ENCODE data around the gene EFNA3. TPM values are rescaled to one million over a fixed set of nuclear protein-coding genes. Genes with fewer than 3 reads are reported as not detected.

Gene EFNA3
- total and polyA plus RNA-seq, 2 of the 4 experiments (the other 2 are of a cell fraction), result 0.72 to 1.6 TPM

DNA sequence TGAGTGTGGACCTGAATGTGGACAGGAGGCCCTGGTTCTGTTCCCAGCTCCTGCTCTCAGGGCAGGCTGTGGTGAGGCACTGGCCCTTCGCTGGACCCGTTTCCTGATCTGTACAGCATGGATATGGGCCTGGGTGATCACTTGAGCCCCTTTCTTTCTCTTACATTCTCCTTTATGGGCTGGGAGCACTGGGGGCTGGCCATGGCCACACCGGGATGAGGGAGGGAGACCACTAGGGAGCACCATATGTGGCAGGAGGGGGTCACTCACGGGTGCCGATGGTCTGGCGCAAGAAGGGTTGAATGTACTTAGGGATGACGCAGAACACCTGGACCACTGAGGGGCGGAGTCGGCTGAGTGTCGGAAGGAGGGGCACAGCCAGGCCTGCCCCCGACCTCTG, 47.7 kb upstream of the EFNA3 start:
- H2BK15ac ChIP-seq (ENCODE audit: low read depth, low read length), result no peak overlapping the region
- TF ChIP-seq RCOR1 (IDR thresholded peaks at IDR 0.05; ENCODE audit: insufficient replicate concordance, low read length) (no peak), MAFK (IDR thresholded peaks at IDR 0.05; ENCODE audit: low read depth, low read length) (no peak), CEBPB (IDR thresholded peaks at IDR 0.05; ENCODE audit: low read depth, low read length) (no peak), POLR2A (IDR thresholded peaks at IDR 0.05; ENCODE audit: low read depth, low read length) (no peak), MAZ (IDR thresholded peaks at IDR 0.05; ENCODE audit: borderline replicate concordance, low read depth, low read length) (no peak), NFE2L2 (IDR thresholded peaks at IDR 0.05; ENCODE audit: low read depth, low read length) (no peak), CHD1 (IDR thresholded peaks at IDR 0.05; ENCODE audit: low read depth, low read length) (no peak)
- TF ChIP-seq, protein P1, sequence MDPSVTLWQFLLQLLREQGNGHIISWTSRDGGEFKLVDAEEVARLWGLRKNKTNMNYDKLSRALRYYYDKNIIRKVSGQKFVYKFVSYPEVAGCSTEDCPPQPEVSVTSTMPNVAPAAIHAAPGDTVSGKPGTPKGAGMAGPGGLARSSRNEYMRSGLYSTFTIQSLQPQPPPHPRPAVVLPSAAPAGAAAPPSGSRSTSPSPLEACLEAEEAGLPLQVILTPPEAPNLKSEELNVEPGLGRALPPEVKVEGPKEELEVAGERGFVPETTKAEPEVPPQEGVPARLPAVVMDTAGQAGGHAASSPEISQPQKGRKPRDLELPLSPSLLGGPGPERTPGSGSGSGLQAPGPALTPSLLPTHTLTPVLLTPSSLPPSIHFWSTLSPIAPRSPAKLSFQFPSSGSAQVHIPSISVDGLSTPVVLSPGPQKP (IDR thresholded peaks at IDR 0.05; ENCODE audit: borderline replicate concordance, low read depth, low read length), result no peak
- H3K9me1 ChIP-seq (ENCODE audit: insufficient read depth, low read length), result peaks cover 4% of the 10 kb centered on the region
- H4K5ac ChIP-seq (ENCODE audit: low read depth, low read length), result no peak overlapping the region
- H3K4me2 ChIP-seq (ENCODE audit: low read depth, low read length), result no peak overlapping the region
- H3K27ac ChIP-seq (ENCODE audit: insufficient read depth, low read length), result no peak overlapping the region
- no peak overlapping the region for H3K4ac ChIP-seq (ENCODE audit: low read depth, low read length)
- ATAC-seq (ENCODE audit: low read depth), result no peak
- H3K27me3 ChIP-seq (ENCODE audit: control insufficient read depth, insufficient read depth, low read length), result peaks cover 36% of the 10 kb centered on the region
- H2BK20ac ChIP-seq (ENCODE audit: low read depth, low read length), result no peak overlapping the region
- no peaks in the 10 kb centered on the region for H3K9me3 ChIP-seq (ENCODE audit: control insufficient read depth, insufficient read depth, low read length)
- POLR2A ChIA-PET (ENCODE audit: unreplicated experiment), result no interaction called here
- no peak overlapping the region for H2BK5ac ChIP-seq (ENCODE audit: low read depth, low read length, poor library complexity, severe bottlenecking)
- no peaks in the 10 kb centered on the region; the same call in 1 of the 2 replicates for H4K20me1 ChIP-seq (ENCODE audit: insufficient read depth, low read length)
- no peak overlapping the region for H2BK120ac ChIP-seq (ENCODE audit: low read depth, low read length)
- H3K9ac ChIP-seq (ENCODE audit: low read depth, low read length), result no peak overlapping the region
- H3K14ac ChIP-seq (replicated peaks; ENCODE audit: low read depth, low read length), result no peak overlapping the region
- no peaks in the 10 kb centered on the region for H3K79me1 ChIP-seq (ENCODE audit: low read depth in 1 of 2, low read length in 2 of 2)
- dilution Hi-C loops (cut with HindIII; ENCODE audit: low sequenced_read_pairs, unreplicated experiment) (no loop called here), intact Hi-C loops (cut with micrococcal nuclease) (no loop called here), in situ Hi-C loops (cut with MboI; ENCODE audit: low sequenced_read_pairs) (no loop called here)
- peaks cover 3% of the 10 kb centered on the region; the same call in 1 of the 2 replicates for H3K4me1 ChIP-seq (ENCODE audit: control insufficient read depth, insufficient read depth, low read length)
- no peaks in the 10 kb centered on the region for H3K36me3 ChIP-seq (ENCODE audit: control insufficient read depth, insufficient read depth, low read length)
- WGBS, 2 experiments (ENCODE audit: extremely low coverage in 2 of 2, insufficient read length in 1 of 2), result no CpG with 5 or more reads among the region's 11 CpGs
- H2AK9ac ChIP-seq (replicated peaks; ENCODE audit: low read depth, low read length, poor library complexity), result no peak overlapping the region
- H3K18ac ChIP-seq (ENCODE audit: low read depth, low read length), result no peak overlapping the region
- H4K91ac ChIP-seq (ENCODE audit: insufficient read depth, low read depth, low read length), result no peak overlapping the region
- H2AFZ ChIP-seq (replicated peaks; ENCODE audit: low read length, poor library complexity), result no peak overlapping the region
- no peak overlapping the region for H4K8ac ChIP-seq (ENCODE audit: low read depth in 2 of 2, low read length in 2 of 2)
- no peak overlapping the region for H3K56ac ChIP-seq (ENCODE audit: extremely low read depth, insufficient read depth, low read length)
- CTCF ChIA-PET, result no interaction called here
- no peak for DNase-seq
- BruUV-seq (replicated peaks), result no TSS peak
- no peak overlapping the region for H3K23ac ChIP-seq (ENCODE audit: low read depth, low read length)
- no peak overlapping the region for H3K4me3 ChIP-seq (ENCODE audit: insufficient read depth, low read depth, low read length)
- H2AK5ac ChIP-seq (ENCODE audit: low read depth, low read length), result no peak overlapping the region
